ENCODE data around the gene EVI5. TPM values are rescaled to one million over a fixed set of nuclear protein-coding genes. Genes with fewer than 3 reads are reported as not detected.

The EVI5 gene
- total and polyA plus RNA-seq, 11 donors, result 3.5 to 34.6 (median 23.5) TPM

GRCh38 chr1:92503926-92504285, 281.0 kb downstream of the EVI5 start:
- intact Hi-C loops (cut with DNase I), result no loop called here
- 55 to 75% (median 72%) methylated on average over 6 of the region's 6 CpGs for WGBS, 4 donors
- ATAC-seq, result no peak

GRCh38 chr1:92503043-92503925, 281.6 kb downstream of the EVI5 start:
- DNase-seq, result no peak

More at GRCh38 chr1:92503926-92504285, 281.0 kb downstream of the EVI5 start:
- no peak for DNase-seq
- no peaks in the 10 kb centered on the region for H3K9me3 ChIP-seq
- no peaks in the 10 kb centered on the region for H3K27me3 ChIP-seq
- H3K27ac ChIP-seq, result no peak overlapping the region
- no peak overlapping the region for H3K4me3 ChIP-seq
- H3K36me3 ChIP-seq, result peaks cover 0 to 4% (median 0%) of the 10 kb centered on the region in 9 donors
- TF ChIP-seq CTCF (IDR thresholded peaks at IDR 0.05), result no peak
- TF ChIP-seq POLR2A (IDR thresholded peaks at IDR 0.05), result no peak
- H3K4me1 ChIP-seq, result no peaks in the 10 kb centered on the region

GRCh38 chr1:92502247-92502646, 282.7 kb downstream of the EVI5 start:
- Histone ChIP-seq H3K36me3 (no peaks in the 10 kb centered on the region), H3K4me3 (no peak overlapping the region), H3K27ac (no peak overlapping the region), H3K27me3 (no peaks in the 10 kb centered on the region), H3K9me3 (no peaks in the 10 kb centered on the region), H3K4me1 (no peaks in the 10 kb centered on the region)
- TF ChIP-seq POLR2A (IDR thresholded peaks at IDR 0.05) (no peak), CTCF (IDR thresholded peaks at IDR 0.05) (no peak)
- intact Hi-C loops (cut with DNase I), result no loop called here
- DNase-seq (no peak), ATAC-seq (no peak)

More at GRCh38 chr1:92503043-92503925, 281.6 kb downstream of the EVI5 start:
- H3K9me3 ChIP-seq, result no peaks in the 10 kb centered on the region
- no peaks in the 10 kb centered on the region for H3K27me3 ChIP-seq
- TF ChIP-seq POLR2A (IDR thresholded peaks at IDR 0.05) (no peak), CTCF (IDR thresholded peaks at IDR 0.05) (no peak)
- H3K4me3 ChIP-seq, result no peak overlapping the region
- no peak for ATAC-seq
- no peaks in the 10 kb centered on the region for H3K4me1 ChIP-seq
- 78 to 84% (median 81%) methylated on average over 6 of the region's 6 CpGs for WGBS, 4 donors
- H3K36me3 ChIP-seq, result peaks cover 0 to 2% (median 0%) of the 10 kb centered on the region in 9 donors
- intact Hi-C loops (cut with DNase I), result no loop called here
- H3K27ac ChIP-seq, result no peak overlapping the region

- DNase-seq (no peak), ATAC-seq (no peak)
- Histone ChIP-seq H3K4me1 (no peaks in the 10 kb centered on the region), H3K27ac (no peak overlapping the region), H3K9me3 (no peaks in the 10 kb centered on the region), H3K4me3 (no peak overlapping the region), H3K27me3 (no peaks in the 10 kb centered on the region), H3K36me3 (no peaks in the 10 kb centered on the region)
- no peak for TF ChIP-seq POLR2A (IDR thresholded peaks at IDR 0.05)
- WGBS, 4 donors, result 68 to 71% (median 69%) methylated on average over 1 of the region's 1 CpG
- intact Hi-C loops (cut with DNase I), result no loop called here
These were observed 284.4 kb downstream of the EVI5 start for GRCh38 chr1:92500552-92500951.
